Measurements from ENCODE around the gene CACNG4. TPM values are rescaled to one million over a fixed set of nuclear protein-coding genes. Genes with fewer than 3 reads are reported as not detected.
"Not testable (repeated sequence)": the region's sequence is repeated elsewhere in the genome, so short reads cannot be mapped to it uniquely, and the experiment has no call there.

Gene CACNG4
- total RNA-seq, 4 donors from 2014 or later = 0.44 TPM; not detected in 3

DNA sequence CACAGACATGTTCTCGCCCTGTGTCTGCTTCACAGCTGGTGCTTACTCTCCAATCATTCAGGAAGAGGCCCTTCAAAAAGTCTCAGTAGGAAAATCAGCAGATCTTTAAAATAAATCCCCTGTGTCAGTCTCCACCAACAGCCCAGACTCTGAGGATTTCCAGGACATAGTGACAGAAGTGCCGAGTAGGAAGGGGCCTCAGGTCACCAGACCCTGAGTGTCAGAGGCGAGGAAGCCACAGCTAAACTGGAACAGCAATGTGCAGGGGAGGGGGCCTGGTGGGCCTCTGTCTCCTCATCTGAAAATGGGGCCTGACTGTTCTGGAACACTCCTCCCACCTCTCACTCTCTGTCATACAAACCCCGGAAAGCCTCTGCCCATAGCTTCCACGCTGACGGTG, 6.3 kb downstream of the CACNG4 start:
- Histone ChIP-seq H3K36me3 (no peaks in the 10 kb centered on the region), H3K4me1 (peaks cover 0 to 6% (median 4%) of the 10 kb centered on the region in 4 donors), H3K9me3 (no peaks in the 10 kb centered on the region), H3K27ac (no peak overlapping the region), H3K4me3 (no peak overlapping the region), H3K27me3 (peaks cover 0 to 68% of the 10 kb centered on the region in 2 donors)
- no peak for DNase-seq (ENCODE audit: low spot score in 2 of 2)
- TF ChIP-seq CTCF (IDR thresholded peaks at IDR 0.05) = no peak
- TF ChIP-seq EP300 (IDR thresholded peaks at IDR 0.05) = no peak
- no peak for TF ChIP-seq POLR2A (IDR thresholded peaks at IDR 0.05)
- WGBS, 2 donors = 67 to 70% methylated on average over 6 of the region's 6 CpGs

- 84 to 89% methylated on average over 6 of the region's 6 CpGs for WGBS, 2 donors
- H3K36me3 ChIP-seq = no peaks in the 10 kb centered on the region
- no peaks in the 10 kb centered on the region for H3K9me3 ChIP-seq
- no peak for DNase-seq (ENCODE audit: low spot score in 2 of 2)
- peaks cover 0 to 1% (median 0%) of the 10 kb centered on the region in 4 donors for H3K4me1 ChIP-seq
- no peak overlapping the region for H3K4me3 ChIP-seq
- H3K27ac ChIP-seq = no peak overlapping the region
- TF ChIP-seq EP300 (IDR thresholded peaks at IDR 0.05) (no peak), CTCF (IDR thresholded peaks at IDR 0.05) (no peak), POLR2A (IDR thresholded peaks at IDR 0.05) (no peak)
- H3K27me3 ChIP-seq = peaks cover 0 to 63% of the 10 kb centered on the region in 2 donors
These were observed 6.8 kb downstream of the CACNG4 start for GRCh38 chr17:66971264-66971663.

GRCh38 chr17:66971730-66972441, 7.4 kb downstream of the CACNG4 start:
- Histone ChIP-seq H3K9me3 (no peaks in the 10 kb centered on the region), H3K27ac (no peak overlapping the region), H3K27me3 (peaks cover 0 to 61% of the 10 kb centered on the region in 2 donors), H3K4me3 (no peak overlapping the region), H3K4me1 (no peaks in the 10 kb centered on the region), H3K36me3 (no peaks in the 10 kb centered on the region)
- no peak for DNase-seq (ENCODE audit: low spot score in 2 of 2)
- 76 to 82% methylated on average over 15 of the region's 15 CpGs for WGBS, 2 donors
- TF ChIP-seq CTCF (IDR thresholded peaks at IDR 0.05) (no peak), POLR2A (IDR thresholded peaks at IDR 0.05) (no peak), EP300 (IDR thresholded peaks at IDR 0.05) (no peak)

DNA sequence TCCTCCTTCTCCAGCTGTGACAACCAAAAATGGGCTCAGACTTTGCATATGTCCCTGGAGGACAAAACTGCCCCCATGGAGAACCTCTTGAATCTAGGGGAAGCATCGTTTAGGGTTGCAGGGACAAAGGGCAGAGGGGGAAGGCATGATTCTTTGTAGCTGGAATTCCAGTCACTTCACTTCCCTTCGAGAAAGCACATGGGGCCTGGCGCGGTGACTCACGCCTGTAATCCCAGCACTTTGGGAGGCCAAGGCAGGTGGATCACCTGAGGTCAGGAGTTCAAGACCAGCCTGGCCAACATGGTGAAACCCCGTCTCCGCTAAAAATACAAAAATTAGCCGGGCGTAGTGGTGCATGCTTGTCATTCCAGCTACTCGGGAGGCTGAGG, 7.9 kb downstream of the CACNG4 start:
- not testable (repeated sequence) for H3K4me3 ChIP-seq; DNase-seq (ENCODE audit: low spot score in 2 of 2); H3K4me1 ChIP-seq; H3K27ac ChIP-seq; H3K36me3 ChIP-seq; H3K9me3 ChIP-seq
- H3K27me3 ChIP-seq = peaks cover 0 to 61% of the 10 kb centered on the region in 2 donors
- 70 to 81% methylated on average over 10 of the region's 10 CpGs for WGBS, 2 donors

GRCh38 chr17:66975188-66975587, 10.7 kb downstream of the CACNG4 start:
- Histone ChIP-seq H3K36me3 (no peaks in the 10 kb centered on the region), H3K27ac (no peak overlapping the region), H3K4me3 (no peak overlapping the region), H3K27me3 (peaks cover 0 to 40% of the 10 kb centered on the region in 2 donors), H3K4me1 (no peaks in the 10 kb centered on the region), H3K9me3 (no peaks in the 10 kb centered on the region)
- no peak for DNase-seq (ENCODE audit: low spot score in 2 of 2)
- 83 to 85% methylated on average over 3 of the region's 3 CpGs for WGBS, 2 donors
- TF ChIP-seq POLR2A (IDR thresholded peaks at IDR 0.05) (no peak), CTCF (IDR thresholded peaks at IDR 0.05) (no peak), EP300 (IDR thresholded peaks at IDR 0.05) (no peak)
